PFSK-1 (cell line): ENCODE measurements around the gene AKR1B15.

ENCODE experiments used
- FOXP2 ChIP-seq: optimal IDR thresholded peaks from 2 replicates; pipeline ENCODE3; 2011; ENCODE audit warnings: borderline replicate concordance, control low read depth, inconsistent platforms; ENCODE audit not compliant: insufficient read depth; ENCODE audit errors: extremely low read length, extremely low read depth
- POLR2AphosphoS5 ChIP-seq: IDR thresholded peaks from 2 replicates; pipeline ENCODE4 v1.6.1; 2012; ENCODE audit warnings: low read depth, mild to moderate bottlenecking, control low read depth, low read length, moderate library complexity
- REST ChIP-seq, 2 experiments: IDR thresholded peaks; 2 replicates each; pipeline versions ENCODE4 v1.6.1 to v1.8.0; 2011 to 2012; ENCODE audit warnings: low read depth in 2 of 2, low read length in 2 of 2, control low read depth in 1 of 2, inconsistent platforms in 1 of 2, mild to moderate bottlenecking in 1 of 2, moderate library complexity in 1 of 2; ENCODE audit not compliant: insufficient read depth in 1 of 2
- SIN3A ChIP-seq: IDR thresholded peaks from 2 replicates; pipeline ENCODE4 v1.6.1; 2012; ENCODE audit warnings: mild to moderate bottlenecking, low read length, moderate library complexity, borderline replicate concordance; ENCODE audit not compliant: insufficient read depth
- TAF1 ChIP-seq: IDR thresholded peaks from 2 replicates; pipeline ENCODE4 v1.6.1; 2012; ENCODE audit warnings: low read length, control low read depth, borderline replicate concordance; ENCODE audit not compliant: insufficient read depth

GRCh38 chr7:134515569-134516468 is 33.1 kb upstream of the AKR1B15 start:
- TF ChIP-seq POLR2AphosphoS5, result no peak
- TF ChIP-seq TAF1, result no peak
- TF ChIP-seq FOXP2, result no peak
- no peak for TF ChIP-seq REST (IDR thresholded peaks at IDR 0.05; ENCODE audit: insufficient read depth in 1 of 2, low read depth in 2 of 2, low read length in 2 of 2)
- TF ChIP-seq SIN3A, result no peak
